ENCODE results near the gene PSENEN.

PSENEN gene

DNA sequence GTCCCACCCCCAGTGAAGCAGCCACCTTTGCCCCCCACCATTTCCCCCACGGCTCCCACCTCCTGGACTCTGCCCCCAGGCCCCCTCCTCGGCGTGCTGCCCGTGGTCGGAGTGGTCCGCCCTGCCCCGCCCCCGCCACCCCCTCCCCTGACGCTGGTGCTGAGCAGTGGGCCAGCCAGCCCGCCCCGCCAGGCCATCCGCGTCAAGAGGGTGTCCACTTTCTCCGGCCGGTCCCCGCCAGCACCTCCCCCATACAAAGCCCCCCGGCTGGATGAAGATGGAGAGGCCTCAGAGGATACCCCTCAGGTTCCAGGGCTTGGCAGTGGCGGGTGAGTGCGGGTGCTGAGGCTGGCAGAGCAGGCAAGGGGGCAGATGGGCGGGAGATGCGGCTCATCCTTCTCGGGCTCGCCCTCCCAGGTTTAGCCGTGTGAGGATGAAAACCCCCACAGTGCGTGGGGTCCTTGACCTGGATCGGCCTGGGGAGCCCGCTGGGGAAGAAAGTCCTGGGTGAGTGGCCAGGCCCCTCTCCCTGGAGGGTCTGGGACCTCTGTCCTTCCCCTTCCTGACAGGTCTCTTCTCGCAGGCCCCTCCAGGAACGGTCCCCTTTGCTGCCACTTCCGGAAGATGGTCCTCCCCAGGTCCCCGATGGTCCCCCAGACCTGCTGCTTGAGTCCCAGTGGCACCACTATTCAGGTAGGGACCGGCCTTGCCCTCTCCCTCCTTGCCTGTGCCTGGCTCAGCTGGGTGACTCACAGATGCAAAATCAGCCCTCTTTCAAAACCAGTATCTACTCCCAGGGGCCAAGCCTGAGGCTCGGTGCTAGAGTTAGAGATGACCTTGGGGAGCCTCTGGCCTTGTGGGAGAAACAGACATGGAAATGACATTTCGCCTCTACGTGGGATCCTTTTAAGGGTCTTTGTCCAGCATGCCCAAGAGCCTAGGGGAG, 12.0 kb upstream of the PSENEN start:
- peak in 1 of 56 donors; percentile 2 for DNase-seq

DNA sequence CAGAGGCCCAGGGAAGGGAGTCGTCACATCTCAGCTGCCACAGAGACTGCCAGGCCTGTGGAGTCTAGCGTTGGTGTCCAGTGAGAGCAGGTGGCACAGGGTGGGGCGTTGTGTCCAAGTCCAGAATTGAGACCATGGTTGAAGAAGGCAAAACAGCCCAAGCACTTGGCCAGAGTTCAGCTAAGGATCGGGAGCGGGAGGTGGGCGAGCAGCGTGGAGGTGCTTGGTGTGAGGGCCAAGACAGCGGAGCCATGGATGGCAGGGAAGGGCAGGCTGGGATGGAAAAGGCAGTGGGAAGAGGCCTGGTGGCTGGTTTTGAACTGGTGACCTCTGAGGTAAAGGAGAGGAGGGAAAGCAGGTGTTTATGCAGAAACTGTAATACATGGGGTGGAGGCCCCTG, 11.2 kb upstream of the PSENEN start:
- DNase-seq = no peak

DNA sequence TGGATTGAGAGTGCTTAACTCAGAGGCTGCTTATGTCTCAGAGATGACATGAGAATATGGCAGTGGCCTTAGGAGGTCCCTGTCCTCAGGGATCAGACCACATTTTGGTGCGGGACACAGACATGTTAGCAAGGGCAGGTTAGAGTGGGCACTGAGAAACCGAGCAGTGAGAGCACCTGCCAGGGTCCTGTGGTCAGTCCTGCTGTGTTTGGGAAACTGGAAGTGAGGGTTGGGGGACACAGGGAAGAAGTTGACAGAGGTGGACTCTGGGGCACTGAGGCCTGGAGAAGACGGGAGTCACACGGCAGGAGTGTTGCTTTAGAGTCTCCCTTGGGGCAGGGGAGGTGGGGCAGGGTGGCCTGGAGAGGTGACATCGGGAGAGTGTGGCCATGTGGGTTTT, 10.6 kb upstream of the PSENEN start:
- DNase-seq = no peak

DNA sequence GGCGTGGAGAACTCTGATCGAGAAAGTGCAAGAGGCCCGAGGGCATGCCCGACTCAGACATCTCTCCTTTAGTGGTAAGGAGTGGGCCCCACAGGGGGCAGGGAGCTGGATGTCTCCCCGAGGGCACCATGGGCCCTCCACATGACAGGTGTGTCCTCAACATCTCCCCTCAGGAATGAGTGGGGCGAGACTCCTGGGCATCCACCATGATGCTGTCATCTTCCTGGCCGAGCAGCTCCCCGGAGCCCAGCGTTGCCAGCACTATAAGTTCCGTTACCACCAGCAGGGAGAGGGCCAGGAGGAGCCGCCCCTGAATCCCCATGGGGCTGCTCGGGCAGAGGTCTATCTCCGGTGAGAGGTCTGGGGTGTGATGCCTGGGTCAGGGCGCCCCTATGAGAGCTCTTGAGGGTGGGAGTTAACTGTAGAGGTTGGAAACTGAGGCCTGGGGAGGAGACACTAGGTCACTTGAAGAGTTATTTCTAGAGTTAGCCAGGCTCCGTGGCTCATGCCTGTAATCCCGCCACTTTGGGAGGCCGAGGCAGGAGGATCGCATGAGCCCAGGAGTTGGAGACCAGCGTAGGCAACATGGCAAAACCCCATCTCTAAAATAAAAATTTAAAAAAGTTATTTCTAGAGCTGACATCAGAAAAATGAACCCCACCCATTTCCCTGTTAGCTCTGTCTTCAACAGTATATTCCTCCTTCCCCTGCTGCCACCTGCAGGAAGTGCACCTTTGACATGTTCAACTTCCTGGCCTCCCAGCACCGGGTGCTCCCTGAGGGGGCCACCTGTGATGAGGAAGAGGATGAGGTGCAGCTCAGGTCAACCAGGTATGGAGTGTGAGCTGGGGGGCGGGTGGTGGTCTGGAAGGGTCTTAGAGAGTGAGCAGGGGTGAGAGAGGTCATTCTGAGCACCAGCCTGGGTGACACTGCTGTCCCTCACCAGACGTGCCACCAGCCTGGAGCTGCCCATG, 8.3 kb upstream of the PSENEN start:
- DNase-seq = no peak

DNA sequence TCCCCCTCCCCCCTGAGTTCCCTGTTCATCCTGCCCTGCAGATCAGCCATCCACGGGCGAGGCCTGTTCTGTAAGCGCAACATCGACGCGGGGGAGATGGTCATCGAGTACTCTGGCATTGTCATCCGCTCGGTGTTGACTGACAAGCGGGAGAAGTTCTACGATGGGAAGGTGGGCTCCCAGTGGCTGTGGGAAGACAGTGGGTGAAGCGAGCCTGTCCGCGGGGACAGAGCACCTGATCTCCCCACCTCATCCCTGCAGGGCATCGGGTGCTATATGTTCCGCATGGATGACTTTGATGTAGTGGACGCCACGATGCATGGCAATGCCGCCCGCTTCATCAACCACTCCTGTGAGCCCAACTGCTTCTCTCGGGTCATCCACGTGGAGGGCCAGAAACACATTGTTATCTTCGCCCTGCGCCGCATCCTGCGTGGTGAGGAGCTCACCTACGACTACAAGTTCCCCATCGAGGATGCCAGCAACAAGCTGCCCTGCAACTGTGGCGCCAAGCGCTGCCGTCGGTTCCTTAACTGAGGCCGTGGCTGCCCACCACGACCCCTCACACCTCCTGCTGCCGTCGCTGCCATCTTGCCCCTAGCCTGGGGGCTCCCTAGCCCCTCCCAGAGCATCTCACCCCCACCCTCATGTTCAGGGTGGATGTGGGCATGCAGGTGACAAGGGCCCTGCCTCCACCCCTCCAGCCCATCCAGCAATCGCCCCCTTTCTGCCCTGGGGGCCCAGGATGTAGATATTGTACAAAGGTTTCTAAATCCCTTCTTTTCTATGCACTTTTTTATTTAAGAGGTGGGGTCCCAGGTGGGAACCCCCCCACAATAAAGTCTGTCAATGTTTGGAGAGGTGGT, 7.2 kb upstream of the PSENEN start:
- no peak for DNase-seq

DNA sequence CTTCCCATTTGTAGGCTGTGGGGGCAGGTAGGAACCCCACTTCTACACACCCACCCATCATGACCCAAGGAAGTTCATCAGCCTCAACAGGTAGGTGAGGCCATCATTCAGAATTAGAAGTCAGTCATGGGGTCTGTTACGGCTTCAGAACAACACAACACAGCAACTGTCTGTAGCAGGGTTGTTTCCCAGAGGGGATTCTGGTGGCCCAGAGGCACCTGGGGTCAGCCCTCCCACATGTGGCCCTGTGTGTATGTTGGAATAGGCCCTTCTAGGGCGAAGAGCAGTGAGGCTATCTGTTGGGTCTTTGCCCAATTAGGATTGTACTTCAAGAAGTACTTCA, 6.6 kb upstream of the PSENEN start:
- no peak for DNase-seq

DNA sequence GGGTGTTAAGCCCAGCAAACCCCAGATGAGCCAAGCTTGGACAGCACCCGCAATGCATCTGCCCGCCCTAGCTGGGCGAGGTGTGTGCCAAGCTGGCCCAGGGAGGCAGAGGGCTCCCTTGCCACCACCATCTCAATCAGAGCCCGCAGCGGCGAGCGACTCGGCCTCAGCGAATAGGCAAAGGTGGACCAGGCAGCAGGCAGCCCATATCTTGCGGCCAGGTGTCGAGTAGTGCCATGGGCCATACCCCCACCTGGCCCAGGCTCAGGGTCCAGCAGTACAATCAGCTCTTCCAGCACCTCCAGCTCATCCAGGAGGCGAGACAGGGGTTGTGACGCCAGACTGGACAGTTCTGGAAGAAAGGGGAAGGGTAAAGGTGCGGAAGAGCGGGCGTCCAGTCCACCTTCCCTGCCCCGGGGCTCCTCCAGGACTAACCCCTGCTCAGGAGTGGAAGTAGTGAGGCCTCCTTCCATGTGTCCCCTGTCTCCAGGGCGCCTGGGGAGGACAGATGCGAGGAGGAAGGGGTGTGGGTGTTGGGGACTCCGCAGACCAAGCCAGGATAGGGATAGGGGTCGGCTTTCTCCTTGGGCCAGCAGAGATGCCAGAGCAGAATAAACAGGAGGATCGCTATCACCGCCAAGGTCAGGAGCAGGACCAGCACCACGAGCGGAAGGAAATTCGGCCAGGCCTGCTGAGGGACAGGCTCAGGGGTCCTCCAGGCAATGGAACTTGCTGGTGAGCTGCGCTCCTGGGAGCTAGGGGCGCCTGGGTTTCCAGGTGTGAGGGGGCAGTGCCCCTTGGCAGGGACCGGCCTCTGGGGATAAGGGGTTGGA, 6.0 kb upstream of the PSENEN start:
- no peak for DNase-seq

DNA sequence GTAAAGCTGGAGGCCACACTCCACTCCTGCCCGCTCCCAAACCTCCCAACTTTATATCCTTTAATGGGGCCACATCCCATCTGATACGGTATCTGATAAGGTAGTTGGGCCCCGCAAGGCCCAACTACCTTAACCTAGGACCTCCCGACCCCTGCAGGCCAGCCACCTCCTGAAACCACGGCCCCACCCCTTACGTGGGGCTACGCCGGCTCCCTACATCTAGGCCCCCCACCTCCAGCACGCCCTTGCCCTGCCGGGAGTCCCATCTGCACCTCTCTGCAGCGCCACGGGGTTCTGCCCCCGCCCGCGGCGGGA, 5.4 kb upstream of the PSENEN start:
- DNase-seq = no peak

DNA sequence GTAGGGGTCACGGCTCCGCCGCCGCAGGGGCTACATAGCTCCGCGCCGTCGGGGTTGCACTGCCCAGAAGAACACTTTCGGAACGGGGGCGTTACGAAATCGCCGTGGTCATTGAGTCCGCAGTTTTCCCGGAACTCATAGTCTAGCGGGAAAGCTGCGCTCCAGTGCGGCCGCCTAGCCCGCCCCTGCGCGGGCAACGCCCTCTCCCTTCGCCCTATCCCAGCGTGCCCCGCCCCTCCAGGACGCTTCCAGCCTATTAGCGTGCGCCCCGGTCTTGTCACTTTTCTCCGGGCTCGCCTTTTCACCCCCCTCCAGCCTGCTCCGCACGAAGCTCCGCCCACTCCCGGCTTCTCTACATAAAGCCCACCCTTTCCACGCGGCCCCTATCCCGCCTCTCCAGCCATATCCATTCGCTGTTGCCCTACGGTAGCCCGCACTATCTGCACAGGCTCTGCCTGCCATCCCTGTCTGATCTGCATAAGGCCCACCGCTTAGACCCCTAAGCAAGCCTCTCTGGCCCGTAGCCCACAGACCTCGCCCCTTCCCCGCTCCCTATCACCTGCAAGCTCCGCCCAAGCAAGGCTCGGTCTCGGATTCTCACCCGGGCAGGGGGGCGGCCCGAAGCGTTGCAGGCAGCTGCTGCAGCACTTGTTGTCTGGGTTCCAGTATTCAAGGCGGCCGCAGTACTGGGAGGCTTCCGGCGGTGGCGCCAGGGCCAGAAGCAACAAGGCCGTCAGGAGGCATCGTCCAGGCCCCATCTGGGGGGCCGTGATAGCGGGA, 4.8 kb upstream of the PSENEN start:
- peak; percentile 59 to 99 (median 96) for DNase-seq

DNA sequence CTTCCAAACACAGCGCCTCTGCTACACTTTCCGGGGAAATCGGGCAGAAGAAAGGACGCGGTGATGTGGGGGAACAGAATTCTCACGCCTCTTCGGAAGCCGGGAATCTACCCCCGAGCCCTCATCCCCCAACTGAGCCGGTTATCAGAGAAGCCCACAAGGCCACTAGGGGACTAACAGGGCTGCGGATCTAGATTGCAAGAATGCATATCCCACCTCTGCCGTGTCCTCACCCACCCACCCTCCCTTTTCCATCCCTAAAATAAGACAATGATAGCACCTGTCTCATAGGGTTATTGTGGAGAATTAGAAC, 4.3 kb upstream of the PSENEN start:
- no peak for DNase-seq

DNA sequence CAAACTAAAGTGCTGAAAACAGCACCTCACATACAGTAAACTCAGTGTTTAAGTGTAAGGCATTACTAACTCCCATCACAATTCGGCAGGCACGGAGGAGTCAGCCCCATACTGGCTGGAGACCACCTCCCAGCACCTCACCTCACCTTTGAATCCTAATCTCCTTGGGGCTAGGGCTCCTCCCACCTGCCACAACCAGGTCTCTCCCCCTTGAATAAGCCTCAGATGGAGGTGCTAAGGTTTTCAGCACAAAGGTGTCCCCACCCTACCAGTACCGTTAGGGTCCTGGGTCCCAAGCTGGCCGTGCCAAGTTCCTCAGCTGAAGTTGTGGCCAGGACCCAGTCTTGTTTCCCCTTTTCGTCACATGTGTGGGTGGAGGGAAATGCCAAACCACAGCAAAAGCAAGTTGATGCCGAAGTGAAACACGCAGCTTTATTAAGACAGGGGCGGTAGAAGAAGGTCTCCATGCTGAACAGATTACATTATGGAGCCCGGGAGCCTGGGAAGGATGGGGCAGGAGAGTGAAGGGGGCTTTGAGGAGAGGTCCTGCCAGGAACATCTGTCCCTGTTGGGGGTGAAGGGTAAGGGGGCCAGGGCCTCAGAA, 3.2 kb upstream of the PSENEN start, which contains the start of gene IGFLR1:
Gene IGFLR1 (minus strand): TSS at position 332 of the 604 bp plus-strand sequence. CDS start 1,272 bp downstream, outside the sequence.
- DNase-seq = peak in 9 of 56 donors; percentile 3 to 50 (median 14)

DNA sequence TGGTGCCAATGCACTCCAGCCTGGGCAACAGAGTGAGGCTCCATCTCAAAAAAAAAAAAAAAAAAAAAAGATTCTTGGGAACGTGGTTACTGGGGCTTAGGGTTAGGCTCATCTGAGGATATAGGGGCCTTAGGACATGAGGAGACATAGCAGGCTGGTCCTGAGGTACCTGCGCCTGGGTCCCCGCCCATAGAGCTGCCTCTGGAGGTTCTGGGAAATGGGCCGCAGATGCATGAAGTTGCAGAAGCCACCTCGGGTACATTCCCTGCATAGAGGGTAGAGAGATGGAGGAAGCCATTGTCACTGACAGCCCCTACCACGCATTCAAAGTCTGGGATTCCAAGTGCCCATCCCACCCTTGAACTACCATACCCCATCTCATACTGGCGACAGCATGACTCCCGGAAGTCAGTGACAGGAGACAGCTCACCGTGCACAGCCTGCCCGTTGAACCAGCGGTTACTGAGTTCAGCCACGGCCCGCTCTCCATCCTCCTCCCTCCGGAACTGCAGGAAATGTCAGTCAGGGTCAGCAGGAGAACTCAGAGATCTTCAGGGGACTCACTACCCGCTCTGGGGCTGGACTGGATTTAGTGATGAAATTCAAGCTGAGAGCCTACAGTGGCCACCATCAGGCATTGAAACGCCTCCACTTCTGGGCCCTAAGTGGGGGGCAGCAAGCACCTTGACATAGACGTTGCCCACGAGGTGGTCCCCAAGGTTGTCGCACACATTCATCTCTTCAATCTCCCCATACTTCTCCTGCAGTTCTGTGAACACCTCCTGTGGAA, 1.6 kb upstream of the PSENEN start:
- no peak for DNase-seq

DNA sequence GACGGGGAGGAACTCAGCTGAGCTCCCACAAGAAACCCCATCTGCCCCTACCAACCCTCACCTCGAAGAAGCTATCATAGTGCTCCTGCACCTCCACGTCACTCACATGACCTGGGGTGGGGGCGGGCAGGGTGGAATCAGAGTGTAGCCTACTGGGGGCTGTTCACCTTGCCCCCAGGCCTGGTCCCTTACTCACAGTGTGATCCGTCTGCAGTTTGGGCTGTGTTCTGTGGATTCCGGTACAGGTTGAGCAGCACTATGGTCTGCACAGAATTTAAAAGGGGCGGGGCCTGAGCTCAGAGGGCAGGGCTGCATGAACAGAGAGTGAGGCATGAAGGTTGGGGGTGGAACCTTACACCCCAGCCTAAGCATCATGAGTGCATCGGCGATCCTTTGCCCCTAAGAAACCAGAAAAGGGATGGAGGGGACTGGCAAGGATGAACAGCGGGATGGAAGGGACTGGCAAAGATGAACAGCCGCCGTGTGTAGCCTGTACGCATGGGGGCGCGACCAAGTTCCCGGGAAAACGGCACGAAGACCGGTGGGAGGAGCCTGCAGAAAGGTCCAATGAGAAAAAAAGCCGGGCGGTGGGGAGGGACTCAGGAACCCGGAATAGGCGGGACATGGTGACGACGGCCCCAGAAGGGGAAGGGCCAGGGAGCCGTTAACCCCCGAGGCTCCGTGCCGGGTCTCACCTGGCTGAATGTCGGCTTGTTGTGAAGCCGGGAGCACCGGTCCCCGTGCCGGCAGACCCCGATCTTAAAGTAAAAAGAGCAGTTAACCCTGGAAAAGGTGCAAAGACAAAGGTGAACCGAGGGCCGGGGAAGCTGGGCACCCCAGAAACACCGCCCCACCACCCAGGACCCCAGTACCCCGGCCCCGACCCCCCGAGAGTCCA, 772 bp upstream of the PSENEN start:
- DNase-seq = peak; percentile 62 to 98 (median 91)

DNA sequence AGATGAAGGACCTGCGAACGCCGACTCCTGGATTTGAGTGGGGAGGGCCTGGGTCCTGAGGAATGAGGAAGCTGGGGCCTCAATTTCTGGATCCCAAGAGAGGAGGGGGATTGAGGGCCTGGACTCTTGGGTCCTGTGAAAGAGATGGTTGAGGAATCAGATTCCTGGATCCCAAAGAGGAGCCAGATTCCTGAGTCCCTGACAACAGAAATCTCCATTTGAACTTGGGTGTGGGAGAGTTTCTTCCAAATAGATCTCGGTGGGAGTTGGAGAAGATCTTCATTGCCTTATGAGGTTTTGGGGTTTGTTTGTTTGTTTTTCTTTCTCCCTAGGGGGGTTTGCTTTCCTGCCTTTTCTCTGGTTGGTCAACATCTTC, 624 bp downstream of the PSENEN start:
- DNase-seq = no peak

DNA sequence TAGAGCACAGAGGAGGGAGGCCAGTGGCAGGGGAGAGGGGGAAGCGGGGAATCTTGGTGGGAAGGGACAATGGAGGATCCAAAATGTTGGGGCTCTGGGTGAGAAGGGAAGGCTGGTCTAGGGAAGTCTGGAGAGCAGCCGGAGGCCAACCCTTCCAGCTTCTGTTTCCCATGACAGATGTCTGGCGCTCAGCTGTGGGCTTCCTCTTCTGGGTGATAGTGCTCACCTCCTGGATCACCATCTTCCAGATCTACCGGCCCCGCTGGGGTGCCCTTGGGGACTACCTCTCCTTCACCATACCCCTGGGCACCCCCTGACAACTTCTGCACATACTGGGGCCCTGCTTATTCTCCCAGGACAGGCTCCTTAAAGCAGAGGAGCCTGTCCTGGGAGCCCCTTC, 1.1 kb downstream of the PSENEN start:
- DNase-seq = no peak

DNA sequence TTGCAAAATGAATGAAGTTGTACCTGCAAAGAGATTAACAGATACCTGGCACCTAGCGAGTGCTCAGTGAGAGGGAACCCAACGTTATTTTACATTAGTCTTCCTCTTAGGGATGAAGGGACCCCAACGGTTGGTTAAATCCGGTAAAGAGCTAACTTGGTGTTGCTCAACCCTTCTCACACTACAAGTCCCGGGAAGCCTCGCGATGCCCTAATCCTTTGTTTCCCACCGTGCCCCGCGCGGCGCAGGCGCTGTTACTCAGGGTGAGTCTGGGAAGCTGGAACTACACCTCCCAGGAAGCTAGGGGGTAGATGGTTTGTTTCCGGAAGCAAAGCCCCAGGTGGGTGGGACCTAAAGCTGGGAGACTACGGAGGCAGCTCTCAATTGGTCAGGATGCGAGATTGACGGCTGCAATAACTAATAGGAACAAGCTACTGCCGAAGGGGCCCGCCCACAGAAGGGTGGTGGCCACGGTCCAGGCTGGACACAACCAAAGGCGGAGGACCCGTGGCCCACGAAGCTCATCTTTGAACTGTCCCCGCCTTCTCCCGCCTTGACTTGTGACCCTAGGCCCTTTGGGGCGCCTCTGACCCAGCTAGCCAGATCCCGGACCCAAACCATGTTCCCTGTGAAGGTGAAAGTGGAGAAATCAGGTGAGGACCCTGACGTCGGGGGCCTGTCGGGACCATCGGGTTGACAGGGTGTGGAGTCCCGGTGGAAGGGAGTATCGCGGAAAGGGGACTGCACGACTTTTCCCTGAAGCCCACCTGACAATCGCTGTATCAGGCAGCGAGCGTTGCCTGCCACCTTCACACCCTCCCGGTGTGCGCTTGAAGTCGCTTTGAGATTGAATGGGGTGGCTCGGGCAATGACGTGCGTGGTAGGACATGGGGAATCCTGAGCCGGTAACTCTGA, 2.9 kb downstream of the PSENEN start, which contains the start of gene LIN37:
Gene LIN37 (plus strand): TSS at position 471 of the 915 bp plus-strand sequence. CDS start 149 bp downstream, at position 620.
- DNase-seq = peak; percentile 91 to 100 (median 99)

Data from amygdala (tissue), 56 donors.